HG02759 (cell line): ENCODE results near the gene PITPNC1.
"Not testable (repeated sequence)": the region's sequence is repeated elsewhere in the genome, so short reads cannot be mapped to it uniquely, and the experiment has no call there.

Experiments
- ATAC-seq: cut with Tn5 transposase; IDR thresholded peaks from one replicate; pipeline ENCODE4 v1.9.1; 2021; ENCODE audit warnings: mild to moderate bottlenecking, moderate library complexity; ENCODE audit not compliant: unreplicated experiment

The PITPNC1 gene

GRCh38 chr17:67666028-67666427 lies 288.9 kb downstream of the PITPNC1 start:
- ATAC-seq: no peak

DNA sequence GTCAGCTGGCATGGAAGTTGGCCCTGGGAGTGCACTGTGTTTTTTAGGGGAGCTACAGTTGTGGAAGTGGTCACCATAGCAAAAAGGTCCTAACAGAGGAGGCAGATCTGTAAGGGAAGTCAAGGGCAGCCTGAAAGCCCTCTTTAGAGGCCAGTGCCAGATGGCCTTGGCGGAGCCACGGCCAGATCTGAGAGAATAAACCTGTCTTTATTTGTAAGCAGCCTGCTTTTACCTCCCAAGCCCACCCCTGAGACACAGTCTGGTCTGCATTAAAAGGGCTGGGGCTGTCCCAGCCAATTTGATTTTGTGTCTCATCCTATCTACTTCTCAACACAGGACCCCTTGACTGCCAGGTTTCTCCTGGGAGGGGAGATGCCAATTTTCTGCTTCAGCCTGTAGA lies 289.6 kb downstream of the PITPNC1 start:
- ATAC-seq: no peak

DNA sequence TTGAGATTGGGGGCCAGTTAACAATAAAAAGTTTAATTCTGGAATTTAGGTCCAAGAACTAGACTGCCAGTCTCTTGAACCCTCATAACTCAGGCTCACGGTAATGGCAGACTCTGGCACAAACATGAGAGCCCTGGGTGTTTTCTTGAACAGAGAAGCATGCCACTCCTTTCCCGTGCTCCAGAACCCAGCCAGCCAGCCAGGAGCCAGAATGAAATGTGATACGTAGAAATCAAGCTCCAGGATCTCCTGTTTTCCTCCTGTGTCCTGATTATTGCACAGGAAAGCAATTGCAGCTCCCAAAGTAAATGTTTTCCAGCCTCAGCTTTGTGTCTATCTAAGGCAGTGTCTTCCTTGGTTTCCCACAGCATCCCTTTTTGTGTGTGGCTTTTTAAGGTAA lies 294.4 kb downstream of the PITPNC1 start:
- ATAC-seq: no peak

DNA sequence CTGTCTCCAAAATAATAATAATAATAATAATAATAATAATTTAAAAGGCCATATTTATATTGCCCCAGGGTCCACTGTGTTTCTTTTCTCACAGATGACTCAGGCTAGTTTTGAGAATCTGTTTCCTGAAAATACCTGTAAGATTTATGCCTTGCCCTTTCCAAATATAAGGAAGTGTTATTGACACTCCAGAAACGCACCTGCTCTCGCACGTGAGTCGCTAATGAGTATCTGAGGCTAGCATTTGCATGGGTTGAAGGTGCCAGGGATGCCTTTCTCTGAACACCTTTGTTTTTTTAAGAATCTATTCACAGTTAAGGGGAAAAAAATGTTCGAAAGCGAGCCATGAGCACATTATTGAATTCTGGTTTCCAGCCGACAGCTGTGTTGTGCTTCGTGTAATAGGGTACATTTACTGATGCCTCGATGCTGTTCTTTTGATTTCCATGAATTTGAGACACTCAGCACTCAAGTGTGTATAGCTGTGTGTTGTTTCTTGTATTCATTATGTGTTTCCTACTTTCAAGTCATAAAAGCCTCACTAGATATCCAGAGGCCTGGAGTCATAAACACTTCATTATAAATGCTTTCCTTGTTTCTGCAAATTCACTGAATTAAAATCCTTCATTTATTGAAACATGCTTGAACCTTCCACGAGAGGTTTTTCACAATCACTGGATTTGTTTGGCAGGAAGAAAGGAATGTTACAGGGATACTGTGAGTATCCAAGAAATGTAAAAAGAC lies 295.7 kb downstream of the PITPNC1 start:
- no peak for ATAC-seq

DNA sequence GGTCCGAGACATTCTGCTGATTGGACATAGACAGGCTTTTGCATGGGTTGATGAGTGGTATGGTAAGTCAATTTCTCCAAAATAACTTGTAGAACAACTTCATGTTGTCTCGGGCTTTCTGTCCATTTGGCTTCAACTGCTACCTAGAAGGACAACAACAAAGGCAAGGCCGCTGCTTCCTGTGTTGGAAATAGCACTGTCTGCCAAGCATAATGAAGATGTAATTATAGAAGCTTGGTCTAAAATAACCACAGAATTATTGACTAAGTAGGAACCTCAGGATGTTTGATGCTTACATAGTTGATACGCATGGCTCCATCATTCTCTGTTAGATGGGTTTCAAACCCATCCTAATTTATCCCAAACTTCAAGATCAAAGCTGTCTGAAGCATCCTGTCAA lies 298.4 kb downstream of the PITPNC1 start:
- no peak for ATAC-seq

- no peak for ATAC-seq
Measured at GRCh38 chr17:67676305-67676704, 299.2 kb downstream of the PITPNC1 start.

- ATAC-seq: no peak
Measured at GRCh38 chr17:67678414-67678813, 301.3 kb downstream of the PITPNC1 start.

GRCh38 chr17:67679225-67679624 lies 302.1 kb downstream of the PITPNC1 start:
- no peak for ATAC-seq

DNA sequence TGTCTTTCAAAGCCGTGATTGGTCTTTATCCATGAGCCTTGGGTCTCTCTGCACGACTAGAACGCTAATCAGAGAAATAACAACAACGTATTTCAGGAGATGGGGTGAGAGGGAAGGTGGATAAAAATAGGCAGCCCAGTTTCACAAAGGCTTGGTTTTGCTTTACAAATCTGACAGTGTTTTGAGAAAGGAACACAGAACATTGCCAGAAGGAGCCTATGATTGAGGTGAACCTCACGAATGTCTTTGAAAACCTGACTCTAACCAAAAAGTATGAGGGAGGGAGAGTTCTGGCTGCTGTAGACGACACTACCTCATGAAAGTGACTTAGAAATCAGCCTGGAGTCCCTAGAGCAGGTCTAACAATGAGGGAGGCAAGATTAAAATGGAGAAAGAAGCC lies 302.6 kb downstream of the PITPNC1 start:
- no peak for ATAC-seq

DNA sequence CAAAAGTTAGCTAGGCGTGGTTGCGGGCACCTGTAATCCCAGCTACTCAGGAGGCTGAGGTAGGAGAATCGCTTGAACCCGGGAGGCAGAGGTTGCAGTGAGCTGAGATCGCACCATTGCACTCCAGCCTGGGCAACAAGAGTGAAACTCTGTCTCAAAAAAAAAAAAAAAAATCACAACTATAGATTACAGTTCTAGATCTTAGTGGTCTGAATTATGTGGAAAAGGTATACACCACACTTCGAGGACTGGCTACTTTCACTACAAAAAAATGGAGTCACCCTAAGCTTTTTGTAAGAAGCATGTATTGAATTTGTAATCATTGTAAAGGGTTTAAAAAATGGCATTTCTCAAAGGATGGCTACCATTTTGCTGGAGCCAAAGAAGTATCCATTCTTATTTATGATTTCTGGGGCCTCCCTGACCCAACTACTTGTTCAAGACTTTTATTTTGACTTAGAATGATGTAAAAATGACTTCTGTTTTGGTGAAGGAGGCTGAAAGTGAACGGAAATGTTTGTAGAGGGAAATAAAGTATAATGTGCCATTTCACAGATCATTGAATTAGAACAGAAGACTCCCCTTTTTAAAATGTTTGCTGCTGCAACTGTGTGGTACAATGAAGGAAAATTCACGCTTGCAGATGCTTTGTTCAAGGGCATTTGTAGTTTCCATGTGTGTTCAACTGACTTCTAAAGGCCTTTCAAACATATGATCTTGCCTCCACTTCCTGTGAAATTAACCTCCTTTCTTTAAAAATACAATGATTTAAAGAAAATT lies 303.6 kb downstream of the PITPNC1 start:
- ATAC-seq: no peak

DNA sequence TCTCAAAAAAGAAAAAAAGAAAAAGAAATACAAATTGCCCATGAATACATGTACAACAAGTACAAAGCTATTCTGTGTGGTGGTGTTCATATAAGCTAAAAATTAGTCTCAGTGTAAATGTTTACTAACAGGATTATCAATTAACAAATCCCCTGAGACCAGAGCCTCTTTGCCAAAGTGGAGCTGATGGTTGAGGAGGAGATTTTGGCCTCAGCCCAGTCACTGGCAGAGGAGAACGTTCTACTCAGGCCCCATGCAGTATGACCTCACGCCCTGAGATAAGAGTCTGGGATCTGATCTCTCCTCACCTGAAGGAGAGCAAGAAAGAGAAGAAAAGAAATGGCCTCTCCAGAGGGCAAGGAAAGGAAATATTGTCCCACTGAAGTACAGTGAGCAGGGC lies 305.1 kb downstream of the PITPNC1 start:
- no peak for ATAC-seq

DNA sequence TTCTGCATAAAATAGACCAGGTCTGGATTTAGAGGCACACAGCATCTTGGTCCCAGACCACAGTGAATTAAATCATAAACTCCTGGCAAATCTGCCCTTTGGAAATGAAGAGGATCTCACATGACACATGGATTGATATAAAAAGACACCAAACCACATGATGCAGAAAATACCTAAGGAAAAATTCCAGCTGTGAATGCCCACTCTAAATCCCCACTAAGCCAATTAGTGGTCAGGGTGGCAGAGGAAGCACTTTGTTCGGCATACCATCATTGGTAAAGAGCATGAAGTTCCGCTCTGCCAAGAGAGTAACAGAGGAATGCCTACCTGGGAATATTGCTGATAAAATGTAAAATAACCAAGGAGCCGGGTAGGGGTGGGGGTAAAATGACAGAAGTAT lies 308.3 kb downstream of the PITPNC1 start:
- ATAC-seq: no peak

GRCh38 chr17:67686241-67686640 lies 309.2 kb downstream of the PITPNC1 start:
- ATAC-seq: no peak

DNA sequence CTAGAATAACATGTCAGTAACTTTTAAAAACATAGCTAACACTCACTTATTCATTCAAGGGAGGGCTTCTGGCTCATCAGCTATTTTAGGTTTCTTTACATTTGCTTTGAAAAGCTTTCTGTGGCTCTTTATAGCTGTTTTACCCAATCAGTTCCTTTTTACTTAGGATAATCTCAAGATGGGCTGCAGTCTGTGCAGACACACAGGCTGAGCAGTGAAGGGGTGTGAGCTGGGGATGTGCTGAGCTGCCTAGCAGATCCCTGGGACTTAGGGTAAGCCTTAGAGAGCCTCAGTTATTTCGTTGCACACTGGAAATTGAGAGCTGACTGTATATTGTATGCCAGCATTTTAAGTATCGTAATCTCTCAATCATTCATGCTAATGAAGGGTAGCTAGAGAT lies 310.4 kb downstream of the PITPNC1 start:
- no peak for ATAC-seq

DNA sequence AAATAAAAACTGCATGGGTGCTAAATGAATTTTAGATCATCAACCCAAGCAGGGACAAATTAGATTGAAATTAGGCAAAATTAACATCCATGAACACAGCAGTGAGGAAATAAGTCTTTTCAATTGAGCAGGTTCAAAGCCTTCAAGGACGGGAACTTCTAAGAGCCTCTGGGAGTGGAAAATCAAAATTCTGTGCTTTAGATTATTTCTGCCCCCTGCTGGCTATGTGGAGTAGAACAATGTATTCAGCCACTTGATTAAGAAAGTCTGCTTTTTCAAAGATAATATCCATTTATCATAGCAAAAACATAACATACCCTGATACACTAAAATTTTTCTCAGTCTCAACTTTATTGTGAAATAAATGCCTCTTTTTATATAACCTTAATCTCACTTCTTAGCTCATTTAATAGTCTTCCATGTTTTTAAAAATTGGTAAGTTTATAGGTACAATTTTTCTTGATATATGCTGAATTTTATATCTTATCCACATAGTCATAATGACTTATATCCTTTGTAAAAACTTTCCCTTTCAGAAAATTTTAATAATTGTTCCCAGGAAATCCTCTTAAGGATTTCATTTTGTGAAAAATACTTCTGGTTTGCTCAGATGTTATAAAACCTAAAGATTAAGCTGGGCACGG lies 312.6 kb downstream of the PITPNC1 start:
- no peak for ATAC-seq

- ATAC-seq: no peak
Measured at GRCh38 chr17:67693811-67694210, 316.7 kb downstream of the PITPNC1 start.

GRCh38 chr17:67696347-67696746 lies 319.3 kb downstream of the PITPNC1 start:
- no peak for ATAC-seq

- no peak for ATAC-seq
Measured at GRCh38 chr17:67696853-67697498, 319.9 kb downstream of the PITPNC1 start.

DNA sequence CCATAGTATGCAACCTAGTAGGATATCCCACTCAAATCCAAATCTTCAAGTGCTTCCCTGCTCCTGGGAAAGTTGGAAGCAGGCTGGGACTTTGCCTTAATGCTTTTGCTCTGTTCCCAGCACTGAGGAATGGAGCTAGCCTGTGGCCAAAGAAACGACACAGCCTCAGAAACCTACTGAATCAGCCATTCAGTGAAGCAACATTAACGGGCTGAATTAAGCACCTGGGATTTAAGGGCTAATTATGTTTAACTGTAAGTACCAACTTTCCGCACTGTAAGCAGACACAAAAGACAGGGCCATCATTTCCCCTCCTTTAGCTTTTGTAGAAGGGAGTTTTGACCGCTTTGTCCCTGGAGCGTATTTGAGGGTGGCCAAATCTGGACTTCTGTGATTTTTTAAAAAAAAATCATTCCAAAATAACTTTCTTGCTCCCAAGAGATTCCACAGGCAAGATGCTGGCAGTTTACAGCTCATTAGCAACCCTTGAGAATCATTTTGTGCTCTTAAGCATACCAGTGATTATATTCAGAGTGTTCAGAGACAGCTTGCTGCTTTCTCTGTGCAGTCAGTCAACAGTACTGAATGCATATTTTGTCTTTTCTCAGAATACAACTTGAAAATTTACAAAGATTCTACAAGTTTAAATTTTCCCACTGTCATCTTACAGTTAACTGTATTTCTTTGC lies 323.1 kb downstream of the PITPNC1 start:
- ATAC-seq: no peak

GRCh38 chr17:67700725-67701119 lies 323.6 kb downstream of the PITPNC1 start:
- ATAC-seq: no peak

GRCh38 chr17:67702861-67703260 lies 325.8 kb downstream of the PITPNC1 start:
- not testable (repeated sequence) for ATAC-seq
